H9 (cell line): ENCODE results near the gene FSTL4. TPM values are rescaled to one million over a fixed set of nuclear protein-coding genes. Genes with fewer than 3 reads are reported as not detected.

ENCODE experiments used
- DNase-seq: peaks from one replicate; pipeline ENCODE4 v3.0.0-alpha.2; 2017
- H2AFZ ChIP-seq: one replicate; pipeline ENCODE4 v1.6.1; 2013; ENCODE audit warnings: mild to moderate bottlenecking, low read length, control low read depth, moderate library complexity
- H2AK5ac ChIP-seq: 2 replicates; pipeline ENCODE4 v1.6.1; 2013; ENCODE audit warnings: low read length, control low read depth, mixed read lengths; ENCODE audit not compliant: insufficient read length
- H2BK120ac ChIP-seq: one replicate; pipeline ENCODE4 v1.6.1; 2013; ENCODE audit warnings: low read depth, mild to moderate bottlenecking, low read length, control low read depth, inconsistent platforms; ENCODE audit not compliant: poor library complexity, severe bottlenecking
- H2BK12ac ChIP-seq: 2 replicates; pipeline ENCODE4 v1.6.1; 2013; ENCODE audit warnings: low read length, control low read depth, mixed read lengths, low read depth; ENCODE audit not compliant: insufficient read length
- H2BK15ac ChIP-seq: 2 replicates; pipeline ENCODE4 v1.6.1; 2013; ENCODE audit warnings: low read depth, low read length, control low read depth
- H2BK20ac ChIP-seq: one replicate; pipeline ENCODE4 v1.6.1; 2013; ENCODE audit warnings: low read depth, mild to moderate bottlenecking, low read length, control low read depth, inconsistent platforms; ENCODE audit not compliant: poor library complexity, severe bottlenecking
- H2BK5ac ChIP-seq: 2 replicates; pipeline ENCODE4 v1.6.1; 2013; ENCODE audit warnings: low read length, control low read depth, mixed read lengths; ENCODE audit not compliant: insufficient read length
- H3K14ac ChIP-seq: 2 replicates; pipeline ENCODE4 v1.6.1; 2013; ENCODE audit warnings: low read length, control low read depth; ENCODE audit not compliant: insufficient read depth
- H3K18ac ChIP-seq: 2 replicates; pipeline ENCODE4 v1.6.1; 2013; ENCODE audit warnings: low read depth, mild to moderate bottlenecking, mixed read lengths, low read length, control low read depth; ENCODE audit not compliant: insufficient read length
- H3K23ac ChIP-seq: 2 replicates; pipeline ENCODE4 v1.6.1; 2013; ENCODE audit warnings: low read length, control low read depth, mixed read lengths, low read depth; ENCODE audit not compliant: insufficient read length
- H3K23me2 ChIP-seq: 2 replicates; pipeline ENCODE4 v1.6.1; 2013; ENCODE audit warnings: low read depth, mild to moderate bottlenecking, mixed read lengths, low read length, control low read depth; ENCODE audit not compliant: insufficient read length, poor library complexity, severe bottlenecking
- H3K27ac ChIP-seq: 2 replicates; pipeline ENCODE4 v1.5.1; 2013; ENCODE audit warnings: low read length, control low read depth, mixed read lengths, low read depth; ENCODE audit not compliant: insufficient read length
- H3K27me3 ChIP-seq: 2 replicates; pipeline ENCODE4 v1.6.1; 2013; ENCODE audit warnings: low read length, control low read depth, inconsistent platforms; ENCODE audit not compliant: insufficient read depth
- H3K4ac ChIP-seq: 2 replicates; pipeline ENCODE4 v1.6.1; 2013; ENCODE audit warnings: low read depth, mild to moderate bottlenecking, control low read depth, inconsistent platforms, low read length, moderate library complexity
- H3K4me1 ChIP-seq: 2 replicates; pipeline ENCODE4 v1.6.1; 2013; ENCODE audit warnings: low read length, control low read depth, inconsistent platforms; ENCODE audit not compliant: insufficient read depth
- H3K4me2 ChIP-seq: 2 replicates; pipeline ENCODE4 v1.6.1; 2013; ENCODE audit warnings: low read length, control low read depth, mixed read lengths; ENCODE audit not compliant: insufficient read length, insufficient read depth
- H3K56ac ChIP-seq: 2 replicates; pipeline ENCODE4 v1.6.1; 2013; ENCODE audit warnings: low read depth, mild to moderate bottlenecking, mixed read lengths, low read length, control low read depth; ENCODE audit not compliant: insufficient read length
- H3K79me1 ChIP-seq: 2 replicates; pipeline ENCODE4 v1.6.1; 2013; ENCODE audit warnings: low read depth, mild to moderate bottlenecking, moderate library complexity, low read length, control low read depth, inconsistent platforms; ENCODE audit not compliant: insufficient read depth, poor library complexity, severe bottlenecking
- H3K79me2 ChIP-seq: 2 replicates; pipeline ENCODE4 v1.6.1; 2013; ENCODE audit warnings: low read length, control low read depth, inconsistent platforms; ENCODE audit not compliant: insufficient read depth
- H3K9ac ChIP-seq: 2 replicates; pipeline ENCODE4 v1.6.1; 2013; ENCODE audit warnings: low read length, control low read depth, mixed read lengths; ENCODE audit not compliant: insufficient read length; ENCODE audit errors: extremely low read depth
- H3K9me3 ChIP-seq: one replicate; pipeline ENCODE4 v1.6.1; 2013; ENCODE audit warnings: low read depth, low read length, inconsistent platforms; ENCODE audit not compliant: control insufficient read depth
- H3T11ph ChIP-seq: one replicate; pipeline ENCODE4 v1.6.1; 2013; ENCODE audit warnings: mild to moderate bottlenecking, low read length, control low read depth, inconsistent platforms
- H4K20me1 ChIP-seq: one replicate; pipeline ENCODE4 v1.6.1; 2013; ENCODE audit not compliant: control insufficient read depth, insufficient read length, insufficient read depth
- H4K5ac ChIP-seq: 2 replicates; pipeline ENCODE4 v1.6.1; 2013; ENCODE audit warnings: low read depth, mild to moderate bottlenecking, mixed read lengths, low read length, control low read depth; ENCODE audit not compliant: insufficient read length
- H4K8ac ChIP-seq: replicated peaks from 2 replicates; pipeline ENCODE4 v1.6.1; 2013; ENCODE audit warnings: low read length, control low read depth, mixed read lengths, low read depth; ENCODE audit not compliant: insufficient read length
- H4K91ac ChIP-seq: 2 replicates; pipeline ENCODE4 v1.6.1; 2013; ENCODE audit warnings: low read depth, mild to moderate bottlenecking, moderate library complexity, mixed read lengths, low read length, control low read depth; ENCODE audit not compliant: insufficient read length
- H3K27ac Mint-ChIP-seq, 3 experiments: 2 replicates in 2 of 3; 3 replicates in 1 of 3; pipeline ENCODE4 v1.8.0; 2020 to 2021; ENCODE audit warnings: mixed read lengths in 3 of 3, mild to moderate bottlenecking in 1 of 3, moderate library complexity in 1 of 3
- H3K27me3 Mint-ChIP-seq: 2 replicates; pipeline ENCODE4 v1.8.0; 2021; ENCODE audit warnings: low read depth, mild to moderate bottlenecking, moderate library complexity, mixed read lengths
- H3K36me3 Mint-ChIP-seq, 3 experiments: 2 replicates in 2 of 3; 3 replicates in 1 of 3; pipeline ENCODE4 v1.8.0; 2020 to 2021; ENCODE audit warnings: low read depth in 3 of 3, mixed read lengths in 3 of 3; ENCODE audit not compliant: insufficient read depth in 1 of 3
- H3K4me1 Mint-ChIP-seq, 2 experiments: 2 replicates each; pipeline ENCODE4 v1.8.0; 2020; ENCODE audit warnings: mixed read lengths in 2 of 2
- H3K4me3 Mint-ChIP-seq, 2 experiments: 2 replicates in 1 of 2; 3 replicates in 1 of 2; pipeline ENCODE4 v1.8.0; 2020 to 2021; ENCODE audit warnings: mild to moderate bottlenecking in 2 of 2, mixed read lengths in 2 of 2, moderate library complexity in 1 of 2
- H3K9me3 Mint-ChIP-seq, 2 experiments: 2 replicates in 1 of 2; 3 replicates in 1 of 2; pipeline ENCODE4 v1.8.0; 2020; ENCODE audit warnings: mild to moderate bottlenecking in 2 of 2, mixed read lengths in 2 of 2, moderate library complexity in 1 of 2
- WGBS: extraction: QIAGEN DNeasy Blood & Tissue Kit; methylation state at CpG from one replicate; pipeline ENCODE4 v1.1.7; 2013; ENCODE audit warnings: missing lambda C conversion rate, low lambda C conversion rate, mixed read lengths; ENCODE audit not compliant: insufficient read length; ENCODE audit errors: extremely low coverage; 5-methylcytosine and 5-hydroxymethylcytosine counted together
- total RNA-seq: library from RNA; stranded (reverse); gene quantifications from 2 replicates; pipeline ENCODE4 v1.2.1, GENCODE V29; 2021
- TF ChIP-seq, protein P1 (sequence below): fragments of 200-600 bp; sonication (generic); conservative IDR thresholded peaks from 3 replicates; pipeline ENCODE4 v1.8.0; 2021; ENCODE audit warnings: antibody characterized with exemption, mild to moderate bottlenecking

FSTL4 gene
- total RNA-seq, 1 experiment from 2014 or later, result 5.7 TPM

DNA sequence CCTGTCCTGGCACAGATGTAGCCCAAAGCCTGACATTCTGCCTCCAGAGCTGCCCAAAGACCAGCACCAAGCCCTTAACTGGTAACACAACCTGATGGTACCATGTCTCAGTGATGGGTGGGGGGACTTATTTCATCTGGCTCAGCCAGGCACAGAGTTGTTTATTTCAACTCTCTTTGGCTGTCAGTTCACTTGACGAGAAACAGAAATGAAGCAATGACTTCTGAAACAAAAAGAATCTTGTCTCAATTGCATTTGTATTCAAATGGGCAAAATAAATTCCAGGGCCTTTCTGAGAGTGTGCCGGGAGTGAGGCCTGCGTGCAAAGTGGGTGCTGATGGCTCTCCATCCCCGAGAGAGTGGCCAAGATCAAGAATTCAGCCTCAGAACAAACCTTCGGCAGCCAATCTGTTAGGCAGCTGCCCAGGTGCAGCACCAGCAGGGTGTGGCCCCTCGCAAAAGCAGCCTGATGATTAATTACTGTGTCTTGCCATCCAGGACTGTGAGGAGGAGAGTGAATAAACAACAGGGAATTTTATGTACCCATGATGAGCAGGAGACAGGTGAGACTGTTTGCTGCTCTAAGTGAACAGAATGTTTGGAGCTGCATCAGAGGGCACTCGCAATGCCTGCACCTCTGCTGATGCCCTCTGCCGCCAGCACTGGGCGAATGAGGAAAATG, 322.5 kb downstream of the FSTL4 start:
- H3K23me2 ChIP-seq, result no peaks in the 10 kb centered on the region

More for the DNA sequence above, 322.5 kb downstream of the FSTL4 start:
- H3K4me2 ChIP-seq, result no peak overlapping the region
- no peak overlapping the region for H3K4ac ChIP-seq
- no peak overlapping the region for H3K27ac ChIP-seq
- no peaks in the 10 kb centered on the region for H3K79me1 ChIP-seq
- Mint-ChIP-seq H3K4me3 (no peak overlapping the region), H3K27me3 (no peaks in the 10 kb centered on the region), H3K27ac (no peak overlapping the region), H3K36me3 (no peaks in the 10 kb centered on the region), H3K9me3 (no peaks in the 10 kb centered on the region), H3K4me1 (peaks cover 17 to 24% of the 10 kb centered on the region in 2 experiments)
- H3K4me1 ChIP-seq, result no peaks in the 10 kb centered on the region
- no peak overlapping the region for H2BK5ac ChIP-seq
- no peak overlapping the region for H4K8ac ChIP-seq
- no CpG with 5 or more reads among the region's 9 CpGs for WGBS
- H2BK12ac ChIP-seq, result no peak overlapping the region
- no peak overlapping the region for H3K18ac ChIP-seq
- H3K56ac ChIP-seq, result no peak overlapping the region
- no peak overlapping the region for H4K91ac ChIP-seq
- H3K23ac ChIP-seq, result no peak overlapping the region
- no peak overlapping the region for H2AFZ ChIP-seq
- H2AK5ac ChIP-seq, result no peak overlapping the region
- H3T11ph ChIP-seq, result no peak overlapping the region
- no peak overlapping the region for H3K14ac ChIP-seq
- no peak overlapping the region for H4K5ac ChIP-seq
- H2BK15ac ChIP-seq, result no peak overlapping the region
- TF ChIP-seq, protein P1, sequence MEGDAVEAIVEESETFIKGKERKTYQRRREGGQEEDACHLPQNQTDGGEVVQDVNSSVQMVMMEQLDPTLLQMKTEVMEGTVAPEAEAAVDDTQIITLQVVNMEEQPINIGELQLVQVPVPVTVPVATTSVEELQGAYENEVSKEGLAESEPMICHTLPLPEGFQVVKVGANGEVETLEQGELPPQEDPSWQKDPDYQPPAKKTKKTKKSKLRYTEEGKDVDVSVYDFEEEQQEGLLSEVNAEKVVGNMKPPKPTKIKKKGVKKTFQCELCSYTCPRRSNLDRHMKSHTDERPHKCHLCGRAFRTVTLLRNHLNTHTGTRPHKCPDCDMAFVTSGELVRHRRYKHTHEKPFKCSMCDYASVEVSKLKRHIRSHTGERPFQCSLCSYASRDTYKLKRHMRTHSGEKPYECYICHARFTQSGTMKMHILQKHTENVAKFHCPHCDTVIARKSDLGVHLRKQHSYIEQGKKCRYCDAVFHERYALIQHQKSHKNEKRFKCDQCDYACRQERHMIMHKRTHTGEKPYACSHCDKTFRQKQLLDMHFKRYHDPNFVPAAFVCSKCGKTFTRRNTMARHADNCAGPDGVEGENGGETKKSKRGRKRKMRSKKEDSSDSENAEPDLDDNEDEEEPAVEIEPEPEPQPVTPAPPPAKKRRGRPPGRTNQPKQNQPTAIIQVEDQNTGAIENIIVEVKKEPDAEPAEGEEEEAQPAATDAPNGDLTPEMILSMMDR, result no peak
- DNase-seq, result no peak
- H3K79me2 ChIP-seq, result no peaks in the 10 kb centered on the region
- H3K9ac ChIP-seq, result no peak overlapping the region
- no peak overlapping the region for H2BK120ac ChIP-seq
- H4K20me1 ChIP-seq, result no peaks in the 10 kb centered on the region
- H3K27me3 ChIP-seq, result no peaks in the 10 kb centered on the region
- H3K9me3 ChIP-seq, result no peaks in the 10 kb centered on the region
- H2BK20ac ChIP-seq, result no peak overlapping the region
